Activated CD4-positive, alpha-beta T cell treated with anti-CD3 and anti-CD28 coated beads, Interleukin-2, amount 50 U/mL, for 4 hours (primary cell): ENCODE data around the gene TNRC6A.
"Not testable (repeated sequence)": the region's sequence is repeated elsewhere in the genome, so short reads cannot be mapped to it uniquely, and the experiment has no call there.

Source experiments
- DNase-seq, 2 experiments: peaks; one replicate each; pipeline ENCODE4 v3.0.0-alpha.2; 2020

The TNRC6A gene

GRCh38 chr16:24729243-24729950 lies at the start of gene TNRC6A:
Gene TNRC6A (plus strand): TSS chr16:24729651. CDS start chr16:24729842, 191 bp downstream.
- peak; percentile 57 to 59 for DNase-seq

GRCh38 chr16:24681793-24682192 lies 47.7 kb upstream of the TNRC6A start:
- DNase-seq: no peak

GRCh38 chr16:24683250-24683649 lies 46.2 kb upstream of the TNRC6A start:
- no peak for DNase-seq

GRCh38 chr16:24683847-24684493 lies 45.5 kb upstream of the TNRC6A start:
- DNase-seq: no peak

- DNase-seq: no peak
Observed at GRCh38 chr16:24685539-24686432, 43.7 kb upstream of the TNRC6A start.

- no peak for DNase-seq
Observed at GRCh38 chr16:24686678-24687077, 42.8 kb upstream of the TNRC6A start.

GRCh38 chr16:24688359-24688758 lies 41.1 kb upstream of the TNRC6A start:
- no peak for DNase-seq

GRCh38 chr16:24689128-24689527 lies 40.3 kb upstream of the TNRC6A start:
- DNase-seq: no peak

GRCh38 chr16:24692854-24693253 lies 36.6 kb upstream of the TNRC6A start:
- DNase-seq: no peak

GRCh38 chr16:24694931-24695330 lies 34.5 kb upstream of the TNRC6A start:
- DNase-seq: no peak

- DNase-seq: no peak
Observed at GRCh38 chr16:24696699-24697098, 32.8 kb upstream of the TNRC6A start.

GRCh38 chr16:24698308-24698707 lies 31.1 kb upstream of the TNRC6A start:
- no peak for DNase-seq

GRCh38 chr16:24699151-24699723 lies 30.2 kb upstream of the TNRC6A start:
- no peak for DNase-seq

- DNase-seq: no peak
Observed at GRCh38 chr16:24700549-24701392, 28.7 kb upstream of the TNRC6A start.

- DNase-seq: no peak
Observed at GRCh38 chr16:24701521-24701951, 27.9 kb upstream of the TNRC6A start.

GRCh38 chr16:24707760-24708159 lies 21.7 kb upstream of the TNRC6A start:
- DNase-seq: not testable (repeated sequence)

- DNase-seq: no peak
Observed at GRCh38 chr16:24713379-24713778, 16.1 kb upstream of the TNRC6A start.

- no peak for DNase-seq
Observed at GRCh38 chr16:24717411-24717810, 12.0 kb upstream of the TNRC6A start.

- no peak for DNase-seq
Observed at GRCh38 chr16:24718967-24719521, 10.4 kb upstream of the TNRC6A start.

GRCh38 chr16:24721830-24722238 lies 7.6 kb upstream of the TNRC6A start:
- DNase-seq: peak; percentile 36 to 44

- no peak for DNase-seq
Observed at GRCh38 chr16:24723663-24724062, 5.8 kb upstream of the TNRC6A start.

- no peak for DNase-seq
Observed at GRCh38 chr16:24728011-24728410, 1.4 kb upstream of the TNRC6A start.
